Right lobe of liver (tissue), 6 donors: Measurements from ENCODE around the gene CACNA2D2. TPM values are rescaled to one million over a fixed set of nuclear protein-coding genes. Genes with fewer than 3 reads are reported as not detected.
A peak's percentile ranks its signal among the peaks of the same experiment; 100 is the strongest.

ENCODE experiments used
- ATAC-seq, 4 donors: fragments of 200-7000 bp; cut with Tn5 transposase; one replicate each; pipeline ENCODE4 v1.9.1; 2020; ENCODE audit warnings: mild to moderate bottlenecking in 4 of 4, moderate library complexity in 4 of 4
- DNase-seq, 3 donors: peaks; one replicate each; pipeline ENCODE4 v3.0.0-alpha.2; 2020
- H3K27ac ChIP-seq, 3 donors: fragments of 200-600 bp; one replicate each; pipeline ENCODE4 v1.8.0; 2022
- H3K27me3 ChIP-seq, 2 donors: fragments of 200-600 bp; one replicate each; pipeline ENCODE4 v1.8.0; 2022
- H3K36me3 ChIP-seq, 4 donors: fragments of 200-600 bp; sonication (generic) in 1 of 4; one replicate each; pipeline versions ENCODE4 v1.5.1 to v1.8.0; 2017 to 2022; ENCODE audit warnings: control low read depth in 1 of 4
- H3K4me1 ChIP-seq, 4 donors: fragments of 200-600 bp; sonication (generic) in 1 of 4; one replicate each; pipeline versions ENCODE4 v1.5.1 to v1.8.0; 2017 to 2022; ENCODE audit warnings: control low read depth in 1 of 4
- H3K4me3 ChIP-seq, 3 donors: fragments of 200-600 bp; one replicate each; pipeline ENCODE4 v1.8.0; 2022
- H3K9me3 ChIP-seq, 4 donors: fragments of 200-600 bp; sonication (generic) in 1 of 4; one replicate each; pipeline versions ENCODE4 v1.5.1 to v1.8.0; 2017 to 2022; ENCODE audit warnings: control low read depth in 1 of 4
- CTCF ChIP-seq, 4 donors: fragments of 200-600 bp in 3 of 4; fragments of 450-650 bp in 1 of 4; IDR thresholded peaks; one replicate each; pipeline versions ENCODE4 v1.5.1 to v1.8.0; 2016 to 2022; ENCODE audit warnings: antibody characterized with exemption in 4 of 4, mild to moderate bottlenecking in 2 of 4
- POLR2A ChIP-seq: fragments of 450-650 bp; IDR thresholded peaks from one replicate; pipeline ENCODE4 v1.6.1; 2017; ENCODE audit warnings: antibody characterized with exemption, mild to moderate bottlenecking
- WGBS: methylation state at CpG from one replicate; pipeline ENCODE4 v1.1.6; 2018; ENCODE audit warnings: low coverage, low lambda C conversion rate; ENCODE audit not compliant: insufficient coverage; ENCODE audit errors: missing lambda C conversion rate; 5-methylcytosine and 5-hydroxymethylcytosine counted together
- intact Hi-C, 2 donors: fragments of 100-400 bp; cut with DNase I; formaldehyde crosslinking; loops; one replicate each; pipeline versions ENCODE4 v1.11.2 to v1.14.1; 2022
- total RNA-seq, 6 experiments: library from RNA; depleted of rRNA in 2 of 6; stranded (reverse); fragments of >200 nt in 2 of 6; fragmentation: NEBNext Ultra II Directional in 3 of 6; extraction: Animal tissue kit (Norgen Biotek cat#: 25700) in 3 of 6; gene quantifications; one replicate each; pipeline versions ENCODE4 v1.1.0 to v1.2.4, GENCODE V29; 2016 to 2023
- donor health status: DM: no; HTN: yes; CAD: no.
- donor health status: DM: no; HTN: no; CAD: no.
- donor health status: DM: no; HTN: no; CAD: no.
- donor health status: DM: no; HTN: yes; CAD: no.
- donor health status: DM: no; HTN: yes; CAD: no.

The CACNA2D2 gene
- total RNA-seq, 6 experiments from 2014 or later, result 0.06 to 0.39 (median 0.26) TPM; not detected in 1

GRCh38 chr3:50330330-50330729, 173.1 kb downstream of the CACNA2D2 start:
- intact Hi-C loops, result no loop called here
- Histone ChIP-seq H3K36me3 (peaks cover 7 to 29% (median 15%) of the 10 kb centered on the region in 4 donors), H3K4me3 (no peak overlapping the region), H3K9me3 (no peaks in the 10 kb centered on the region), H3K4me1 (peaks cover 0 to 17% (median 5%) of the 10 kb centered on the region in 4 donors), H3K27me3 (no peaks in the 10 kb centered on the region), H3K27ac (no peak overlapping the region)
- ATAC-seq, result no peak
- WGBS, result 80% methylated on average over 2 of the region's 10 CpGs
- no peak for TF ChIP-seq CTCF (IDR thresholded peaks at IDR 0.05)
- TF ChIP-seq POLR2A, result no peak
- DNase-seq, result no peak

DNA sequence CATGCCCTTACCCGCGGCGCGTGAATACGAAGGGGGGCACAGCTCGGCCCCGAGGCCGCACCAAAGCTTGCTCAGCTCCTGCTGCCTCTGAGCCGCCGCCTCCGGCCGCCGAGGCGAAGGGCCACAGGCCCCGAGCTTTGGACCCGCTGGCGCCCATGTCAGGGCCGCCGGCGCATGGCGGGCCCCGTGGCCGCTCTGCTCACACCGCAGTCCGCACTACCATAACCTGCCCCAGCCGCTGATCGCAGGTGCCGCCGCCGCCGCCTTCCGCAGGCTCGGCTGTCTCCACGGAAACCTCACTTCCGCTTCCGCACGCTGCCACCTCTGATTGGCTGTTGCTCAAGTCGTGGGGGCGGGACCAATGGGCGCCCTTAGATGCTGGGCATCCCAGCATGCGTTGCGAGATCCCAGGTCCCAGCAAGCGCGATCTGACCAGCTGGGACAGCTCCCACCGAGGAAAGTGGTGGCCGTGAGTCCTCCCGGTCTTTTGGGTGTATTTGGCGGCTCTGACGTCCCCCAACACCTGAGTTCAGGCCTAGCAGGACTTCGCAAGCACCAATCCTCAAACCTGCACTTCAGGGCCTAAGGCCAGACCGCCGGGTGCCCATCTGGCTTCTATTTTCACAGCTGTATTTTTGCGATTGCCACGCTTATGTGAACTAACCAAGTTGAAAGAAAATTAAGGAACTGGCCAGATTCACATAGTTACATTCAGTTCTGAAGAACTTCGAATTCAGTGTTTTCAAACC, 175.3 kb downstream of the CACNA2D2 start, which contains the start of gene TUSC2:
TSS of gene TUSC2 (minus strand) at position 281 of the 749 bp plus-strand sequence. CDS start at position 157, 124 bp downstream.
- Histone ChIP-seq H3K4me3 (peak within 1 kb of the TSS; percentile 82 to 93 (median 83)), H3K9me3 (no peaks in the 10 kb centered on the region), H3K27ac (peak within 1 kb of the TSS in 2 of 3 donors; percentile 52 to 72), H3K27me3 (no peaks in the 10 kb centered on the region), H3K4me1 (peaks cover 0 to 19% (median 11%) of the 10 kb centered on the region in 4 donors), H3K36me3 (peaks cover 7 to 29% (median 15%) of the 10 kb centered on the region in 4 donors)
- ATAC-seq (peak; percentile 82 to 89 (median 86)), DNase-seq (peak; percentile 97 to 98 (median 97))
- intact Hi-C loops, result loop anchor here in 1 of 2 donors (5.0 kb wide), 1 partner anchor 51 kb away; the partner anchor contains the start of gene LSMEM2
- TF ChIP-seq POLR2A (peak; percentile 68), CTCF (IDR thresholded peaks at IDR 0.05) (no peak)
- WGBS, result 5% methylated on average over 21 of the region's 55 CpGs

DNA sequence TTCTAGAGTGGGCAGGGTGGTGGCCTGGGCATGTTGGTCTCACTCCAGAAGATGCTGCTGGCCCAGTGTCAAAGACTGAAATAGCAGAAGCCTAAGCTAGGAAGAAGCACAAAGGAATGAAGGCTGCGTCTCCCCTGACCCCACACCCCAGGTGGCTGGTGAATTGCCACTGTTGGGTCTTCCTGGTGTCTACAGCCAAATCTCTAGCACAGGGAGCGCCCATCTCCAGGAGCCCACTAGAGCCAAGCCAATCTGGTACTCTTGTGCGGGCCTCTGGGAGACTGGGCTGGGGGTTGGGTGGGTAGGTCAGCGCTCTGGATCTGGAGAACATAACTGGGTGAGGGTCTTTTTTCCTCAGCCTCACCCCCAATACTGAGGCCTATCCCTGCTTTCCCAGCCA, 176.3 kb downstream of the CACNA2D2 start:
- Histone ChIP-seq H3K27ac (no peak overlapping the region), H3K4me3 (peak overlapping the region; percentile 82 to 93 (median 83)), H3K9me3 (no peaks in the 10 kb centered on the region), H3K36me3 (peaks cover 7 to 29% (median 15%) of the 10 kb centered on the region in 4 donors), H3K27me3 (no peaks in the 10 kb centered on the region), H3K4me1 (peaks cover 0 to 28% (median 13%) of the 10 kb centered on the region in 4 donors)
- no peak for ATAC-seq
- DNase-seq, result no peak
- intact Hi-C loops, result loop anchor here in 1 of 2 donors (5.0 kb wide), 1 partner anchor 50 kb away; the partner anchor contains the start of gene LSMEM2
- no peak for TF ChIP-seq POLR2A
- no peak for TF ChIP-seq CTCF (IDR thresholded peaks at IDR 0.05)
- 0% methylated on average over 1 of the region's 4 CpGs for WGBS

DNA sequence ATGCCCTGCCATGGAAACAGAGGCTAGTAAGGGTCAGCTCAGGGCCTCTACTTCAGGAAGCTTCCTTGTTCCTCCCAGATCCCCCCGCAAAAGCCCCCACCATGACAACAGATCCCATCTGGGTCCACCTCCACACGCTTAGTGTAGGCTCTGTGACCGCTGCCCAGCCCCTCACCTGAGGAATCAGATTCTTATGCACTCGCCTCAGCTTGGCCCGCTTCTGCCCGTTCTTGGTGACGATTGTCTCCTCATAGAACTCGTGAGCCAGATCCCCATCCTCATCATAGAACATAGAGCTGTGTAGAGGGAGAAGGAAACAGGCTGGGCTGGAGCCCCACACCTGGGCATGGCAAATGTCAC, 177.3 kb downstream of the CACNA2D2 start:
- peaks cover 0 to 33% (median 15%) of the 10 kb centered on the region in 4 donors for H3K4me1 ChIP-seq
- TF ChIP-seq POLR2A (no peak), CTCF (IDR thresholded peaks at IDR 0.05) (no peak)
- DNase-seq (no peak), ATAC-seq (no peak)
- WGBS, result 84% methylated on average over 4 of the region's 8 CpGs
- H3K27ac ChIP-seq, result no peak overlapping the region
- H3K36me3 ChIP-seq, result peaks cover 4 to 21% (median 9%) of the 10 kb centered on the region in 4 donors
- no peaks in the 10 kb centered on the region for H3K27me3 ChIP-seq
- H3K9me3 ChIP-seq, result no peaks in the 10 kb centered on the region
- H3K4me3 ChIP-seq, result no peak overlapping the region
- intact Hi-C loops, result loop anchor here in 1 of 2 donors (5.0 kb wide), 1 partner anchor 49 kb away; the partner anchor contains the start of gene LSMEM2
